Left renal pelvis (tissue), 4 donors: ENCODE data around the gene XYLT1. TPM values are rescaled to one million over a fixed set of nuclear protein-coding genes. Genes with fewer than 3 reads are reported as not detected.
"Not testable (repeated sequence)": the region's sequence is repeated elsewhere in the genome, so short reads cannot be mapped to it uniquely, and the experiment has no call there.

Experiments used
- DNase-seq, 4 donors: peaks; one replicate each; pipeline ENCODE4 v3.0.0-alpha.2; 2013; ENCODE audit warnings: low read depth in 4 of 4, low spot score in 3 of 4
- polyA plus RNA-seq, 4 donors: library from polyadenylated mRNA; unstranded; fragments of 120-200 nt; gene quantifications; one replicate each; pipeline ENCODE4 v1.2.1, GENCODE V29; 2013; ENCODE audit not compliant: insufficient read length in 4 of 4

Gene XYLT1
- polyA plus RNA-seq, 4 donors, result 5.8 to 8.6 (median 7.3) TPM

GRCh38 chr16:17318238-17318637 is 152.5 kb downstream of the XYLT1 start:
- peak in 1 of 4 donors; percentile 53 for DNase-seq

DNA sequence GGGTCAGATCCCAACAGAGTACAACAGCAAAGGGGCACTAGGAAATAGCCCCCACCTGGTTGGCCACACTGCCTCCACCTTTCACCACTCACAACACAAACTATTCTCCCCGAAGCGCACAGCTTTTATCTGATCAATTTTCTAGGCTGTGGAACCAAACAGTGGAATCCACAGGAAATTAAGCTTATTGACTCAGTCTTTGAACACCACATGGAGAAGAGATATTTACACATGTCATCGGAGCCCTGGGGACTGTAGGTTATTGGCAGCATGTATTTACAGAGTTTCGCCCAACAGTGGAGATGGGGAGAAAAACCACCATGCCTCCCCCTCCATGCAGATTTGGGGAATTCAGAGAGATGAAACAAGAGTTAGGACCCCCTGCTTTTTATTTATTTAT is 154.8 kb downstream of the XYLT1 start:
- DNase-seq, result no peak

DNA sequence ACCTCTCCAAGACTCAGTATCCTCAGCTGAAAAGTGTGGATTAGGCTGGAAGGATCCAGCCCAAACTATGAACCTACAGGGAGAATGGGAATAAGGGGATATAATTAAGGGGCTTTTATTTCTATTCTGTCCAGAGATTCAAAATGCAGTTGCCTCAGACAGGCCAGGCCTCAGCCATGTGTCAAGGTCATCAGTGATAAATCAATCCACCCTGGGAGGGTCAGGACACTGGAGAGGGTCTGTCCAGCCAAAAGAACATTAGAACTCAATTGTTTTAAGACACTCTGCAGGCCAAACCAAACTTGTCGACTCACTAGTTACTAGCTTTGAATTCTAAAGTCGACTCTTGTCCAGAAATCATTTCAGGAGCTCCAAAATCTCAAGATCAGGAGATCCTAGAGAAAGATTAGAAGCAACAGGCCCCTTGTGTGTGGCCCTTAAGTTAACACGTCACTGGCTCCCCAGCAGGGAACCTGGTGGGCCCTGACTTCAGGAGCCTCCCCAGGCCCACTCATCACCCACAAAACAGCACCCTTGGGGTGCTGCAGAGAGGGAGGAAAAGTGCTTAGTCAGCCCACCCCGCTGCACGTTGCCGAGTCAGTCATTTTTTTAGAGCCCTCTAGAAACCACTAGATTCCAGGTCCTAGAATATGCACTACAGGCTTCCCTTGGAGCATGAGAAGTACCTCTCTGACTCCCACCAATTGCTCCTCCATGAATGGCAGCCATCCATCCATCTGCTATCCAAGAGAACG is 156.8 kb downstream of the XYLT1 start:
- DNase-seq, result no peak

DNA sequence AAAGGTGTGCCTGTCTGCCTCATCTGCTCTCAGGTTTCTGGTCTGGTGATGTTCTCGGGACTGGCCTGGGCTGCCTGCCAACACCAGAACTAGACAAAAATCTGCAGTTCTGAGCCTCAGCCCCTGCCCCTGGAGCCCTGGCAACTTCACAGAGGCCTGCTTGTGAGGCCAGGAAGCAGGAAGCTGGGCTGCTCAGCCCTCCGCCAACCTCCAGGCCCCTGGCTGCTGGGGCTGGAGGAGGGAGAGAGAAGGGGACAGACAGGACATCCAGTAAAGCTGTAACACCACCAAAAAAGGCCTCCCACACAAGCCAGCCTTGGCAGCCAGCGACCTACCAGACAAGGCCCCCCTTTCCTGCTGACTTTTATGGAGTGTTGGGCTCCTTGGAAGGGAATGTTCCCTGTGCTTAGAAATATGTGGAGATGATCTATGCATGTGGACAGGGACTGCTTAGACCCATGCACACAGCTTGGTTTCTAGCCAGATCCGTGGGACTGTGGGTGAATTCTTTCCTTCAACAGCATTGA is 157.6 kb downstream of the XYLT1 start:
- no peak for DNase-seq

DNA sequence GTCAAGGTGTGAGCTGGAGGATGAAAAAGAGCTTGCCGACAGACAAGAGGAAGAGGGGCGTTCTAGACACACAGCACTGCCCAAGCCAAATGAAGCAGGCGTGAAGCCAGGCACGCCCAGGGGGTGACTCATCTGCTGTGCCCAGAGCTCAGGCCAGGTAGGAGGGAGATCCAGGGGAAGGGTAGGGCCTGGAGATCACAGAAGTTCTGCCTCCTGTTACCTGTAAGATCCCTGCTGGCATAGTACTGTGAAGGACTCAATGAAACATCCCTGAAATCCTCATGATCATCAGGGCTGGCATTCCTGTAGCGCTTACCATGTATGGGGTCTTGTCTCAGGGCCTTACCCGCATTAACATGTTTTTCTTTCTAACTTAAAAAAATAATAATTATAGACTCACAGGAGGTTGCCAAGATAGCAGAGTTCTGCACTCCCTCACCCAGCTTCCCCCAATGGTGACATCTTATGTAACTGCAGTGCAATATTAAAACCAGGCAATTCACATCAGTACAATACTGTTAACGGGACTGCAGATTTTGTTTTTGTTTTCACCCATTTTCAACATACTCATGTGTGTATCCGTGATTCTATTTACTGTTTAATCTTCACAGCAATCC is 158.6 kb downstream of the XYLT1 start:
- DNase-seq, result no peak

- DNase-seq, result no peak
Observed at GRCh38 chr16:17311333-17312093, 159.2 kb downstream of the XYLT1 start.

DNA sequence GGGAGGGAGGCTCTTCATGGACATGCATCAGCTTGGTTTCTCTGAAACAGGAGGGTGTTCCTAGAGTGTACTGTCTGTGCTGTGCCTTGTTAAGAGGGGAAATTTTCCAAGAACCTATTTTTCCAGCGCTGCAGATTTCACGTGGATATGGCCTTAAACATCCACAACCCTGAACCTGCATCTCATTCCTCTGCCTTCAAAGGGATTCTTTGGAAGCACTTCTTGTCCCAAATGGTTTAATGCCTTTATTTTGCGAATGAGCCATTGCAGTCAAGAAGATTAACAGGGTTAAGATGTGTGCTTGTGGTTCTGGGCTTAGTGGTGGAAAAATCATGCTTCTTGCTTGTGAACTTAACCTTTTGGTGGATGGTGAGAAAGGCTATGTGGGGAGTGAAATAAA is 161.2 kb downstream of the XYLT1 start:
- DNase-seq, result no peak

DNA sequence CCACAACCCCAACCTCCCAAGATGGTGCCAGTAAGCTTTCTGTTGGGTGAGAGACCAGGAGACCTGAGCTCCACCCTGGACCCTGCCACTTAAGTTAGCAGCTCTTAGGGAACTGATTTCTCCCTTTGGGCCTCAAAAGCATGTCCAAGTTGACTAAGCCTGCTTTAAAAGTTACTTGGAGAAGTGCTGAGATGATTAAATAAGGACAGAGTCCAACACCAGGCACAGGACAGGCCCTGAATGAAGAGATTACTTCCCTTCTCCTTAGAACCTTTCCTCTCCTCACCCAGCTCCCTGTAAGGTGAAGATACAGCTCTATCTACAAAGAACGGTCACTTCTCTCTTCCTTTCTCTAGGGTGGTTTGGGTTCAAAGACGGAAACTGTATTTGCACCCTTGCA is 162.6 kb downstream of the XYLT1 start:
- DNase-seq, result no peak

GRCh38 chr16:17307504-17307903 is 163.3 kb downstream of the XYLT1 start:
- no peak for DNase-seq

- DNase-seq, result no peak
Observed at GRCh38 chr16:17306745-17307144, 164.0 kb downstream of the XYLT1 start.

DNA sequence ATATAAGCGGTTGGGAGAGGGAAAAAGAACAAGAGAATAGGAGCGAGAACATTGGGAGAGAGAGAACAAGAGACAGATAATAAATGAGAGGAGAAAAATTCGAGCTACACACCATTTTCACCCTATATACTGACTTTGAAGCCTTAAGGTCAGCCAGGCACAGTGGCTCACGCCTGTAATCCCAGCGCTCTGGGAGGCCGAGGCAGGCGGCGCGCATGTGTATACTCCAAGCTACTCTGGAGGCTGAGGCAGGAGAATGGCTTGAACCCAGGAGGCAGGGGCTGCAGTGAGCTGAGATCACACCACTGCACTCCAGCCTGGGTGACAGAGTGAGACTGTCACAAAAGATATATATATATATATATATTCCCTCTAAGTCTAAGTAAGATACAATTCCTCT is 164.5 kb downstream of the XYLT1 start:
- not testable (repeated sequence) for DNase-seq

DNA sequence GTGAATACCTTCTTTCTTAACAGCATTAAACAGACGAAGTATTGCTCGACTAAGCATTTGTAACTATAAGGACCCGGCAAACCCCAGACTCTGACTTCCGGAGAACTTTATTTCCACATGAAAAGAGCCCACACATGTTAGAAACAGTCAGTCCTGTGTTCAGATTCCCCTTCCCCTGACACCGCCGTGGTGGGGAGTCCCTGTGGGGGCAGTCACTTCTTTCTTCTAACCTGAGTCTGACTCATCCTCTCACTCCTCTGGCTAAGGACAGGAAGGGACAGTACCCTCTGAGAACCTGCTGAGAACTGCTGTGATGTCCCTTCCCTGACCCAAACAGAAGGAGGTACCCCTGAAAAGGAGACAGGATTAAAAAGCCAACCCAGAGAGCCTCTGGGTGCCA is 165.1 kb downstream of the XYLT1 start:
- no peak for DNase-seq

DNA sequence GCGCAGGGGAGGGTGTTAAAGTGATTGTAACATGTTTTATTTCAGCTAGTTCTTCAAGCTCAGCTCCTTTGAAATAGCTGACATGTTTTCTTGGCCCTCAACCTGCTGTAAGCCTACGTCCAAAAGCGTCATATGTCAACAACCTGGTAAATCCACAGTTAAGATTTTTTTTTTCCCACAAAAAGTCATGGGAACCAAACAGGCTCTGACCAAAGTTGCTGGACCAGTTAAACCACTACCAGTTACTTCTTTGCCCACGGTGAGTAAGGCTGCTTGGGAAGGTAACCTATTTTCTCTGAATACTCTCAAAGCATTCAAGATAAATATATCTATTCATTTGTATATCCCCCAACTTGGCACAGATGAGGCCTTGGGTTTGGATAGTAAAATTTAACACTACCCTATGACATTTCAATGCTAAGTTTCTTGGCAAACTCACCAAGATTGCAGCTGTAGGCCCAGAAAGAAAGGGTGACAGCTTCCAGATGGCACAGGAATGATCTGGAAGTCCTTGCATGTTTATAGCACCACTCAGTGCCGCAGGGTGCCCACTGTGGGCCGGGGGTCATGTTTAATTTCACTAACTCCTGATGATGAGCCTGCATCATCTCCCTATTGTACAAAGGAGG is 166.2 kb downstream of the XYLT1 start:
- peak in 1 of 4 donors; percentile 52 for DNase-seq

GRCh38 chr16:17304106-17304490 is 166.7 kb downstream of the XYLT1 start:
- no peak for DNase-seq

DNA sequence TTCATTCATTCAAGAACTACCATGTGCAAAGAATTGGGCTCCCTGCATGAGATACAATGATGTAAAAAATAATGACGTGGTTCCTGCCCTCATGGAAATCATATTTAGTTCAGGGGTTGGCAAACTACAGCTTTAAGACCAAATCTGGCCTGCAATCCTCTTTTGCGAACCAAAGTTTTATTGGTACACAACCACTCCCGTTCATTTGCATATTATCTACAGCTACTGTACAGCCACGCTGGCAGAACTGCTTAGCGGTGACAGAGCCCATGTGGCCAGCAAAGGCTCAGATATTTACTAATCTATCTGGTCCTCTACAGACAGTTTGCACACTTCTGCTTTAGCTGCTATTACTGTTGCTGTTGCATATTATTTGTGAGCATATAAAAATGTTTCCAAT is 167.7 kb downstream of the XYLT1 start:
- no peak for DNase-seq

GRCh38 chr16:17302620-17303019 is 168.1 kb downstream of the XYLT1 start:
- no peak for DNase-seq

- no peak for DNase-seq
Observed at GRCh38 chr16:17302214-17302613, 168.5 kb downstream of the XYLT1 start.

GRCh38 chr16:17301593-17302135 is 169.1 kb downstream of the XYLT1 start:
- no peak for DNase-seq

DNA sequence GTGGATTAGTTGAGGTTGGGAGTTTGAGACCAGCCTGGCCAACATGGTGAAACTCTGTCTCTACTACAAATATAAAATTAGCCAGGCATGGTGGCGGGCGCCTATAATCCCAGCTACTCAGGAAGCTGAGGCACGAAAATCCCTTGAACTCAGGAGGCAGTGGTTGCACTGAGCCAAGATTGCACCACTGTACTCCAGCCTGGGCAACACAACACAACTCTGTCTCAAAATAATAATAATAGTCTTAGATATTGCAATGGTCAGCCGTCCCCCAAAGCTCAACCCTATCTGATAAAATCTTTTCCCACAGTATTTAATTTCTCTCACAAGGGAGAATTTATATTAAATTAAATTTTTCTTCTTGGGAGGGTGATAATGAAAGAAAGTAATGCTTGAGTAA is 169.6 kb downstream of the XYLT1 start:
- no peak for DNase-seq

GRCh38 chr16:17299790-17300189 is 171.0 kb downstream of the XYLT1 start:
- DNase-seq, result no peak

DNA sequence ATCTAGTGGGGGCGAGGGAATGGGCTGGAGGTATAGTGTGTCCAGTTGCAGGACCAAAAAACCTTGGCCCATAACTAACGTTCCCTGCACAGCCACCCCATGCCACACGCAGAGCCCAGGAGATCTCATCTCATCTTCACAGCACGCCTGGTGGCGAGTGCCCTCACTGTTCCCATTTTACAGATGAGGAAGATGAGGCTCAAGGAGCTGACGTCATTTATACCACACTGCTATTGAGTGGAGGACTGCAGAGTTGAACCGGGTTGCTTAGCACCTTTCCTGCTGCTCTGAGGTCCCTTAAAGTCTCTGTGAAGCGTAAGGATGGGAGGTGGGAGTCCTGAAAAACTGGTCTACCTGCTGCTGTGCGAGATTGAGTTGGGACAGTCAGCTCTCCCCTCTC is 172.5 kb downstream of the XYLT1 start:
- DNase-seq, result no peak
